B cell (primary cell): ENCODE data around the gene PPP2R2C. TPM values are rescaled to one million over a fixed set of nuclear protein-coding genes. Genes with fewer than 3 reads are reported as not detected.

Experiments
- ATAC-seq: fragments of 200-7000 bp; cut with Tn5 transposase; one replicate; pipeline ENCODE4 v1.10.0; 2021; ENCODE audit warnings: low read depth, mild to moderate bottlenecking, moderate number of reproducible peaks, moderate library complexity
- CTCF ChIA-PET: fragments of 350-600 bp; sonication (Branson Sonifier 250); formaldehyde crosslinking; loops from one replicate; lab custom pipeline; 2021; ENCODE audit warnings: antibody characterized with exemption, inconsistent platforms; lab: Charles Lee
- POLR2A ChIA-PET: fragments of 350-600 bp; sonication (Branson Sonifier 250); formaldehyde crosslinking; loops from one replicate; lab custom pipeline; 2021; ENCODE audit warnings: antibody characterized with exemption; lab: Charles Lee
- DNase-seq: peaks from one replicate; pipeline ENCODE4 v3.0.0; 2013
- H2AFZ ChIP-seq: 2 replicates; pipeline ENCODE4 v1.6.1; 2012; ENCODE audit warnings: mild to moderate bottlenecking, low read depth, low read length; ENCODE audit not compliant: insufficient read depth, poor library complexity, severe bottlenecking
- H3K27ac ChIP-seq, 2 donors: 1 replicate in 1 of 2; 2 replicates in 1 of 2; pipeline ENCODE4 v1.5.1; 2012 to 2013; ENCODE audit warnings: low read length in 2 of 2, mild to moderate bottlenecking in 2 of 2, moderate library complexity in 1 of 2
- H3K27me3 ChIP-seq, 4 experiments: fragments of 200-600 bp in 1 of 4; sonication (generic) in 1 of 4; replicated peaks in 1 of 4; 1 replicate in 2 of 4; 2 replicates in 2 of 4; pipeline versions ENCODE4 v1.6.1 to v1.7.0; 2013 to 2016; ENCODE audit warnings: low read length in 3 of 4, mild to moderate bottlenecking in 2 of 4, mixed read lengths in 1 of 4, moderate library complexity in 1 of 4; ENCODE audit not compliant: insufficient read depth in 4 of 4, control insufficient read depth in 3 of 4; ENCODE audit errors: control extremely low read depth in 1 of 4
- H3K36me3 ChIP-seq, 2 experiments: replicated peaks in 1 of 2; 1 replicate in 1 of 2; 2 replicates in 1 of 2; pipeline versions ENCODE4 v1.6.1 to v1.7.1; 2013; ENCODE audit warnings: low read length in 1 of 2; ENCODE audit not compliant: insufficient read depth in 2 of 2, control insufficient read depth in 1 of 2; ENCODE audit errors: control extremely low read depth in 1 of 2, extremely low read depth in 1 of 2
- H3K4me1 ChIP-seq, 2 donors: fragments of 200-600 bp in 1 of 2; sonication (generic) in 1 of 2; 1 replicate in 1 of 2; 2 replicates in 1 of 2; pipeline versions ENCODE4 v1.5.1 to v1.6.1; 2013 to 2017; ENCODE audit warnings: low read length in 2 of 2; ENCODE audit not compliant: control insufficient read depth in 2 of 2, insufficient read depth in 2 of 2
- H3K4me2 ChIP-seq: replicated peaks from 2 replicates; pipeline ENCODE3; 2012; ENCODE audit warnings: mild to moderate bottlenecking, low read depth, low read length; ENCODE audit not compliant: poor library complexity, severe bottlenecking
- H3K4me3 ChIP-seq, 5 experiments: fragments of 200-600 bp in 1 of 5; sonication (generic) in 1 of 5; 1 replicate in 3 of 5; 2 replicates in 2 of 5; pipeline versions ENCODE4 v1.5.1 to v1.7.0; 2011 to 2016; ENCODE audit warnings: low read length in 4 of 5, mild to moderate bottlenecking in 4 of 5, low read depth in 2 of 5, control low read depth in 1 of 5, moderate library complexity in 1 of 5; ENCODE audit not compliant: insufficient read depth in 1 of 5; ENCODE audit errors: control extremely low read depth in 1 of 5, extremely low read depth in 1 of 5
- H3K79me2 ChIP-seq: fragments of 200-600 bp; sonication (generic); one replicate; pipeline ENCODE4 v1.6.0; 2016; ENCODE audit warnings: low read length; ENCODE audit not compliant: control insufficient read depth, insufficient read depth
- H3K9ac ChIP-seq: fragments of 200-600 bp; sonication (generic); 2 replicates; pipeline ENCODE4 v1.6.1; 2017; ENCODE audit warnings: mild to moderate bottlenecking, low read length, moderate library complexity
- H3K9me3 ChIP-seq, 3 donors: one replicate each; pipeline versions ENCODE4 v1.6.1 to v1.7.1; 2013; ENCODE audit warnings: low read length in 2 of 3; ENCODE audit not compliant: control insufficient read depth in 2 of 3, insufficient read depth in 1 of 3; ENCODE audit errors: control extremely low read depth in 1 of 3
- H4K20me1 ChIP-seq: 2 replicates; pipeline ENCODE4 v1.6.0; 2012; ENCODE audit warnings: mild to moderate bottlenecking, low read length; ENCODE audit not compliant: insufficient read depth, control insufficient read depth, poor library complexity, severe bottlenecking
- H3K27ac Mint-ChIP-seq: one replicate; pipeline ENCODE4 v1.8.0; 2021; ENCODE audit warnings: mixed read lengths
- H3K27me3 Mint-ChIP-seq: one replicate; pipeline ENCODE4 v1.8.0; 2021; ENCODE audit warnings: mixed read lengths
- H3K4me1 Mint-ChIP-seq: one replicate; pipeline ENCODE4 v1.8.0; 2021; ENCODE audit warnings: mixed read lengths
- H3K4me3 Mint-ChIP-seq: one replicate; pipeline ENCODE4 v1.8.0; 2021; ENCODE audit warnings: mixed read lengths
- H3K9me3 Mint-ChIP-seq: one replicate; pipeline ENCODE4 v1.8.0; 2022; ENCODE audit warnings: mixed read lengths; ENCODE audit not compliant: insufficient read depth
- EZH2 ChIP-seq: IDR thresholded peaks from 2 replicates; pipeline ENCODE4 v1.6.1; 2012; ENCODE audit warnings: borderline replicate concordance, low read depth, mild to moderate bottlenecking, moderate library complexity, low read length; ENCODE audit not compliant: insufficient read depth, poor library complexity, severe bottlenecking
- WGBS: methylation state at CpG from one replicate; pipeline ENCODE4 v1.1.5; 2013; ENCODE audit warnings: missing lambda C conversion rate; ENCODE audit not compliant: insufficient coverage; 5-methylcytosine and 5-hydroxymethylcytosine counted together
- intact Hi-C: fragments of 100-400 bp; cut with micrococcal nuclease; formaldehyde crosslinking; loops from one replicate; pipeline ENCODE4 v1.10.0; 2022
- polyA plus RNA-seq: library from polyadenylated mRNA; depleted of rRNA; stranded (reverse); fragments of >200 nt; gene quantifications from 2 replicates; pipeline ENCODE4 v1.2.3, GENCODE V29; 2012
- total RNA-seq, 2 donors: library from RNA; stranded (reverse); fragments of 120-200 nt in 1 of 2; gene quantifications; 1 replicate in 1 of 2; 2 replicates in 1 of 2; pipeline versions ENCODE4 v1.2.3 to v1.2.4, GENCODE V29; 2013 to 2022
- TF ChIP-seq, protein P1 (sequence below): fragments of 200-600 bp; IDR thresholded peaks from one replicate; pipeline ENCODE4 v1.8.0; 2022; ENCODE audit warnings: antibody characterized with exemption, mild to moderate bottlenecking

The PPP2R2C gene
- total and polyA plus RNA-seq, 2 donors (not counting 1 experiment from before 2014, with no cell fraction given): not detected

DNA sequence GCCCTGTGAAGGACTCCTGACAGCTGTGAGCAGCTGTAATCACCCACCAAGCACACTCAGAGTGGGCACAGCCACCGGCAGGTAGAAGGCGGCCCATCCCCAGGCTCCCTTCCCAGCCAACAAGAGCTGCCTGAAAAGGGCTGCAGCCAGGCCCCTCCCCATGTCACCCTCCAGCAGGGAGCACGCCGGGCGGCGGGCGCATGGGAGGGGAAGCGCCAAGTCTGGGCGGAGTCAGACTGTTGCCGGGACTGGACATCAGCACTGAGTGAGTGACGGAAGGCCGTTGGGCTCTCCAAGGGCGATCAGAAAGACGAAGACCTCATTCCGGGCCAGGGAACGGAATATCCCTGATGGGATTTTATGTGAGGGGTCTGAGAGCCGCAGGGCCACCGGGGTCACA lies 82.1 kb downstream of the PPP2R2C start:
- Mint-ChIP-seq H3K4me3 (no peak overlapping the region), H3K27me3 (peaks cover 16% of the 10 kb centered on the region), H3K9me3 (no peaks in the 10 kb centered on the region), H3K4me1 (no peaks in the 10 kb centered on the region), H3K27ac (no peak overlapping the region)
- no peaks in the 10 kb centered on the region for H3K79me2 ChIP-seq
- H4K20me1 ChIP-seq: no peaks in the 10 kb centered on the region
- H3K36me3 ChIP-seq: no peaks in the 10 kb centered on the region
- H2AFZ ChIP-seq: no peak overlapping the region
- ChIA-PET POLR2A (no interaction called here), CTCF (interaction anchor here (1.0 kb wide), 1 partner anchor 9 kb away, joined by 3 read pairs; no protein-coding TSS in a partner anchor)
- WGBS: 43% methylated on average over 11 of the region's 18 CpGs
- no peak overlapping the region for H3K4me2 ChIP-seq
- ATAC-seq (no peak), DNase-seq (no peak)
- no peaks in the 10 kb centered on the region for H3K4me1 ChIP-seq
- H3K9me3 ChIP-seq: peaks cover 0 to 5% (median 0%) of the 10 kb centered on the region in 3 donors
- H3K9ac ChIP-seq: no peak overlapping the region
- intact Hi-C loops: no loop called here
- TF ChIP-seq EZH2: no peak
- TF ChIP-seq, protein P1, sequence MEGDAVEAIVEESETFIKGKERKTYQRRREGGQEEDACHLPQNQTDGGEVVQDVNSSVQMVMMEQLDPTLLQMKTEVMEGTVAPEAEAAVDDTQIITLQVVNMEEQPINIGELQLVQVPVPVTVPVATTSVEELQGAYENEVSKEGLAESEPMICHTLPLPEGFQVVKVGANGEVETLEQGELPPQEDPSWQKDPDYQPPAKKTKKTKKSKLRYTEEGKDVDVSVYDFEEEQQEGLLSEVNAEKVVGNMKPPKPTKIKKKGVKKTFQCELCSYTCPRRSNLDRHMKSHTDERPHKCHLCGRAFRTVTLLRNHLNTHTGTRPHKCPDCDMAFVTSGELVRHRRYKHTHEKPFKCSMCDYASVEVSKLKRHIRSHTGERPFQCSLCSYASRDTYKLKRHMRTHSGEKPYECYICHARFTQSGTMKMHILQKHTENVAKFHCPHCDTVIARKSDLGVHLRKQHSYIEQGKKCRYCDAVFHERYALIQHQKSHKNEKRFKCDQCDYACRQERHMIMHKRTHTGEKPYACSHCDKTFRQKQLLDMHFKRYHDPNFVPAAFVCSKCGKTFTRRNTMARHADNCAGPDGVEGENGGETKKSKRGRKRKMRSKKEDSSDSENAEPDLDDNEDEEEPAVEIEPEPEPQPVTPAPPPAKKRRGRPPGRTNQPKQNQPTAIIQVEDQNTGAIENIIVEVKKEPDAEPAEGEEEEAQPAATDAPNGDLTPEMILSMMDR: no peak
- no peak overlapping the region for H3K27ac ChIP-seq
- no peaks in the 10 kb centered on the region for H3K27me3 ChIP-seq
- H3K4me3 ChIP-seq: no peak overlapping the region

DNA sequence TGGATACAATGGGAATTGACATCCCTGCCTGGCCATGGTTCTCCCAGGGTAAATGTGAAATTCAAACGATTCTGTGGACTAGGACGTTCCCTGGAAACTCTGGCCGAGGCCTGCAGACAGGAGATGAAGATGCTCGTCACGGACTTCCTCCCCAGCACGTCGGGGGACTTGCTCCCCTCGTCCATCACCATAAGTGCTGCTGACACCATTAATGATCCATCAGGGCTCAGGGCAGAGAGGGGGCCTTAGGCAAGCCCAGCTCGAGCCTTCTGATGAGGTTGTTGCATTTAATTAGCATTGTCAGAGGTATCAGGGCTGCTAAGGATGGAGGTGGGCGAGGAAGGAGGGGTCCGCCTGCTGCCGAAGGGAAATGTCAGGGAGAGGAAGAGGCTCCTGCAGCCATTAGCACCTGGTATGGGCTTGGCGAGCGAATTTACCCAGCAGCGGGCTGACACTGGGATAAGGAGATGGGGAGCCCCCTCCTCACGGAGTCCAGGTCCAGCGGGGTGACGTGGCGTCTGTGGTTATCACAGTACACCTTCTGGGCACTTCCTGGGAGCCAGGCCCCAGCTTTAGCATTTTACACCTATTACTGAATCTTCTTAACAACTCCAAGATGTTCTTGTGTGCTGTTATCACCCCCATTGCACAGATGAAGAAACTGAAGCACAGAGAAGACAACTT lies 83.1 kb downstream of the PPP2R2C start:
- 47% methylated on average over 14 of the region's 19 CpGs for WGBS
- Histone ChIP-seq H3K9ac (no peak overlapping the region), H4K20me1 (no peaks in the 10 kb centered on the region), H3K9me3 (peaks cover 0 to 5% (median 0%) of the 10 kb centered on the region in 3 donors), H2AFZ (no peak overlapping the region), H3K27ac (no peak overlapping the region), H3K27me3 (no peaks in the 10 kb centered on the region), H3K79me2 (no peaks in the 10 kb centered on the region), H3K36me3 (no peaks in the 10 kb centered on the region), H3K4me1 (no peaks in the 10 kb centered on the region), H3K4me3 (no peak overlapping the region), H3K4me2 (no peak overlapping the region)
- intact Hi-C loops: no loop called here
- no peak for ATAC-seq
- no peak overlapping the region for H3K4me3 Mint-ChIP-seq
- TF ChIP-seq, protein P1: no peak
- no peak for TF ChIP-seq EZH2
- peaks cover 20% of the 10 kb centered on the region for H3K27me3 Mint-ChIP-seq
- H3K27ac Mint-ChIP-seq: no peak overlapping the region
- H3K4me1 Mint-ChIP-seq: no peaks in the 10 kb centered on the region
- DNase-seq: no peak
- H3K9me3 Mint-ChIP-seq: no peaks in the 10 kb centered on the region
- ChIA-PET CTCF (no interaction called here), POLR2A (no interaction called here)
